Choroid plexus epithelial cell (primary cell): ENCODE measurements around the gene CASZ1.

Experiments used
- DNase-seq: peaks from one replicate; pipeline ENCODE4 v3.0.0-alpha.2; 2010; ENCODE audit warnings: low read depth
- H3K4me3 ChIP-seq: 2 replicates; pipeline ENCODE4 v1.5.1; 2011; ENCODE audit warnings: low read depth, mild to moderate bottlenecking, control low read depth, low read length, moderate library complexity
- CTCF ChIP-seq: conservative IDR thresholded peaks from 2 replicates; pipeline ENCODE4 v1.5.1; 2011; ENCODE audit warnings: low read depth, mild to moderate bottlenecking, control low read depth, inconsistent platforms, low read length, moderate library complexity

CASZ1 gene

GRCh38 chr1:10648689-10649516 is 147.5 kb downstream of the CASZ1 start:
- DNase-seq: peak; percentile 23
- no peak for TF ChIP-seq CTCF
- H3K4me3 ChIP-seq: no peak overlapping the region

GRCh38 chr1:10647414-10648170 is 148.9 kb downstream of the CASZ1 start:
- TF ChIP-seq CTCF: no peak
- DNase-seq: no peak
- H3K4me3 ChIP-seq: no peak overlapping the region

- peak; percentile 82 for DNase-seq
- H3K4me3 ChIP-seq: no peak overlapping the region
- no peak for TF ChIP-seq CTCF
Observed at GRCh38 chr1:10646347-10646861, 150.0 kb downstream of the CASZ1 start.

- no peak overlapping the region for H3K4me3 ChIP-seq
- no peak for DNase-seq
- no peak for TF ChIP-seq CTCF
Observed at GRCh38 chr1:10644307-10645128, 151.9 kb downstream of the CASZ1 start.

- no peak for DNase-seq
- no peak for TF ChIP-seq CTCF
- H3K4me3 ChIP-seq: no peak overlapping the region
Observed at GRCh38 chr1:10643607-10644306, 152.7 kb downstream of the CASZ1 start.

- no peak for TF ChIP-seq CTCF
- DNase-seq: no peak
- no peak overlapping the region for H3K4me3 ChIP-seq
Observed at GRCh38 chr1:10642403-10643080, 153.9 kb downstream of the CASZ1 start.
